Heart right ventricle (tissue), 16 donors: ENCODE data around the gene FASTKD3. TPM values are rescaled to one million over a fixed set of nuclear protein-coding genes. Genes with fewer than 3 reads are reported as not detected.

Source experiments
- ATAC-seq, 8 donors: fragments of 200-7000 bp; cut with Tn5 transposase; one replicate each; pipeline ENCODE4 v1.9.1; 2020; ENCODE audit warnings: mild to moderate bottlenecking in 8 of 8, moderate library complexity in 8 of 8, moderate number of reproducible peaks in 1 of 8
- DNase-seq, 2 donors: peaks; one replicate each; pipeline ENCODE4 v3.0.0-alpha.2; 2020
- H3K27ac ChIP-seq, 10 donors: fragments of 200-600 bp; sonication (generic) in 2 of 10; one replicate each; pipeline versions ENCODE4 v1.5.0 to v1.8.0; 2020 to 2022; ENCODE audit warnings: mild to moderate bottlenecking in 3 of 10
- H3K27me3 ChIP-seq, 7 donors: fragments of 200-600 bp; one replicate each; pipeline ENCODE4 v1.8.0; 2021 to 2022; ENCODE audit warnings: mild to moderate bottlenecking in 2 of 7
- H3K36me3 ChIP-seq, 9 donors: fragments of 200-600 bp; sonication (generic) in 1 of 9; one replicate each; pipeline versions ENCODE4 v1.5.0 to v1.8.0; 2020 to 2022; ENCODE audit warnings: mild to moderate bottlenecking in 2 of 9
- H3K4me1 ChIP-seq, 9 donors: fragments of 200-600 bp; sonication (generic) in 1 of 9; one replicate each; pipeline versions ENCODE4 v1.5.0 to v1.8.0; 2020 to 2022; ENCODE audit warnings: mild to moderate bottlenecking in 4 of 9
- H3K4me3 ChIP-seq, 10 donors: fragments of 200-600 bp; sonication (generic) in 2 of 10; one replicate each; pipeline versions ENCODE4 v1.5.0 to v1.8.0; 2020 to 2022; ENCODE audit warnings: mild to moderate bottlenecking in 7 of 10, moderate library complexity in 2 of 10
- H3K9me3 ChIP-seq, 11 donors: fragments of 200-600 bp in 10 of 11; sonication (generic) in 2 of 11; one replicate each; pipeline versions ENCODE4 v1.5.0 to v1.8.0; 2013 to 2022; ENCODE audit warnings: mild to moderate bottlenecking in 2 of 11, control low read depth in 1 of 11, moderate library complexity in 1 of 11
- WGBS, 2 donors: extraction: QIAGEN DNeasy Blood & Tissue Kit; methylation state at CpG; one replicate each; pipeline ENCODE4 v1.1.7; 2013; ENCODE audit warnings: inconsistent platforms in 1 of 2; 5-methylcytosine and 5-hydroxymethylcytosine counted together
- intact Hi-C, 10 donors: fragments of 100-400 bp; cut with DNase I; formaldehyde crosslinking; loops; one replicate each; pipeline versions ENCODE4 v1.11.1 to v1.14.2; 2022
- polyA plus RNA-seq, 2 donors: library from polyadenylated mRNA; stranded (reverse); fragments of 200-250 nt; gene quantifications; one replicate each; pipeline ENCODE4 v1.2.3, GENCODE V29; 2013
- total RNA-seq, 10 donors: library from RNA; stranded (reverse); fragmentation: NEBNext Ultra II Directional in 3 of 10; extraction: Animal tissue kit (Norgen Biotek cat#: 25700) in 3 of 10; gene quantifications; one replicate each; pipeline versions ENCODE4 v1.2.1 to v1.2.4, GENCODE V29; 2021 to 2023
- TF ChIP-seq, protein P1 (sequence below), 9 donors: fragments of 200-600 bp; sonication (generic) in 2 of 9; IDR thresholded peaks; one replicate each; pipeline versions ENCODE4 v1.5.0 to v1.8.0; 2021 to 2022; ENCODE audit warnings: antibody characterized with exemption in 9 of 9, mild to moderate bottlenecking in 5 of 9, moderate library complexity in 1 of 9
- donor health status: Arrhythmogenic right ventricular cardiomyopathy.
- donor health status: ischemic (EF 13 %, LVEDD 7.1; RV severe dilation, severe dysfunction).
- donor health status: healthy with polysubstance abuse.
- donor health status: DM: no; HTN: yes; CAD: no.
- donor health status: DM: no; HTN: no; CAD: no.
- donor health status: ischemic (EF 25% LVEDD 6.9; RV normal size, moderate dysfunction).
- donor health status: ischemic (EF 25% LVEDD 5.7; RV mildly dilated, moderate dysfunction).
- donor health status: healthy.
- donor health status: DM: yes; HTN: yes; CAD: no.
- donor health status: Ischemic cardiomyopathy.
- donor health status: ischemic (EF 35%, LVEDD 5.7; RV mildly dilated, moderate dysfunction).
- donor health status: nonischemic (EF 11% LVEDD 7.7; RV severe dilation, severe dysfunction).
- donor health status: DM: yes; HTN: yes; CAD: no.
- donor health status: PGD.
- donor health status: ischemic (EF 29% LVEDD 5.4; RV normal size, mild dysfunction).
- donor health status: nonischemic (EF 23%, LVEDD 6.1; RV moderate dilation, normal function).

The FASTKD3 gene
- total and polyA plus RNA-seq, 12 donors: 3.1 to 24.7 (median 5.1) TPM

DNA sequence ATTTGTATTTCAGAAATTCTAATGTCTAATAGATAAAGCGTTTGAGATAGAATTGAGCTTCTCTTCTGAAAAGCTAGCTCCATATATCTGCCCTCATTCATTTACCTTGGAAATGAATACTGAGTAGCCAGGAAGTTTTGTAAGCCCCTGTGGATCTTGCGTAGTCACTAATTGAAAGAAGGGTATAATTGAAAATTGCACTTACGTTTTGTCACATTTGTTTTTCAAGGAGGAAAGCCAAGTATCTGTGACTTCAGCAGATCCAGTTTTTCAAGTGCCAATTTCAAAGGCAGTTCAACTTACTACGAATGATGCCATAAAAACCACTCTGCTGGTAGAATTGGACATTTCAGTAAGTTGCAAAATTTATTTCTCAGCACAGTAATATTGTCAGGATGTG lies 14.1 kb upstream of the FASTKD3 start:
- no peak overlapping the region for H3K27ac ChIP-seq
- no peak for ATAC-seq
- no peaks in the 10 kb centered on the region for H3K27me3 ChIP-seq
- intact Hi-C loops: no loop called here
- WGBS, 2 donors: 88 to 94% methylated on average over 4 of the region's 4 CpGs
- peaks cover 0 to 98% (median 54%) of the 10 kb centered on the region in 9 donors for H3K36me3 ChIP-seq
- H3K9me3 ChIP-seq: no peaks in the 10 kb centered on the region
- no peak for DNase-seq
- H3K4me1 ChIP-seq: peaks cover 0 to 14% (median 3%) of the 10 kb centered on the region in 9 donors
- TF ChIP-seq, protein P1, sequence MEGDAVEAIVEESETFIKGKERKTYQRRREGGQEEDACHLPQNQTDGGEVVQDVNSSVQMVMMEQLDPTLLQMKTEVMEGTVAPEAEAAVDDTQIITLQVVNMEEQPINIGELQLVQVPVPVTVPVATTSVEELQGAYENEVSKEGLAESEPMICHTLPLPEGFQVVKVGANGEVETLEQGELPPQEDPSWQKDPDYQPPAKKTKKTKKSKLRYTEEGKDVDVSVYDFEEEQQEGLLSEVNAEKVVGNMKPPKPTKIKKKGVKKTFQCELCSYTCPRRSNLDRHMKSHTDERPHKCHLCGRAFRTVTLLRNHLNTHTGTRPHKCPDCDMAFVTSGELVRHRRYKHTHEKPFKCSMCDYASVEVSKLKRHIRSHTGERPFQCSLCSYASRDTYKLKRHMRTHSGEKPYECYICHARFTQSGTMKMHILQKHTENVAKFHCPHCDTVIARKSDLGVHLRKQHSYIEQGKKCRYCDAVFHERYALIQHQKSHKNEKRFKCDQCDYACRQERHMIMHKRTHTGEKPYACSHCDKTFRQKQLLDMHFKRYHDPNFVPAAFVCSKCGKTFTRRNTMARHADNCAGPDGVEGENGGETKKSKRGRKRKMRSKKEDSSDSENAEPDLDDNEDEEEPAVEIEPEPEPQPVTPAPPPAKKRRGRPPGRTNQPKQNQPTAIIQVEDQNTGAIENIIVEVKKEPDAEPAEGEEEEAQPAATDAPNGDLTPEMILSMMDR (IDR thresholded peaks at IDR 0.05): no peak
- no peak overlapping the region for H3K4me3 ChIP-seq

DNA sequence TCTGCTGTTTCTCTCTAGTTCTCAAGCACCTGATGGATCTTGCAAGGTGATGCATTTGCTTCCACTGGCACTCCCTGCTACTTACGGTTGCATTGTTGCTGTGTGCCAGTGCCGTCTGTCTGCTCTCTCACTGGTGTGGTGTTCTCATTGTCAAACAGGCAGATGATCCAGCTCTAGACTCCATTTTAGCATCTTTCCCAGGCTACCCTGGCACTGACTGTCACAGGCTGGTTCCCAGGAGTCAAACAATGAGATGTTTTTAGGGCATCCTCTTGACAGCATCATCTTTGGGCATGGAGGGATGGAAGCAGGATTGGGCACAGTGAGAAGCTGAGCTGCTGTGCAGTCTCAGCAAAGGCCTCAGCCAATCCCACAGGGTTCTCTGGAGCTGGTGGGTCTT lies 13.0 kb upstream of the FASTKD3 start:
- 96 to 97% methylated on average over 2 of the region's 2 CpGs for WGBS, 2 donors
- Histone ChIP-seq H3K27ac (no peak overlapping the region), H3K4me3 (no peak overlapping the region), H3K36me3 (peaks cover 0 to 100% (median 59%) of the 10 kb centered on the region in 9 donors), H3K9me3 (no peaks in the 10 kb centered on the region), H3K4me1 (peaks cover 0 to 19% (median 3%) of the 10 kb centered on the region in 9 donors), H3K27me3 (no peaks in the 10 kb centered on the region)
- TF ChIP-seq, protein P1 (IDR thresholded peaks at IDR 0.05): no peak
- intact Hi-C loops: no loop called here
- ATAC-seq (no peak), DNase-seq (no peak)

DNA sequence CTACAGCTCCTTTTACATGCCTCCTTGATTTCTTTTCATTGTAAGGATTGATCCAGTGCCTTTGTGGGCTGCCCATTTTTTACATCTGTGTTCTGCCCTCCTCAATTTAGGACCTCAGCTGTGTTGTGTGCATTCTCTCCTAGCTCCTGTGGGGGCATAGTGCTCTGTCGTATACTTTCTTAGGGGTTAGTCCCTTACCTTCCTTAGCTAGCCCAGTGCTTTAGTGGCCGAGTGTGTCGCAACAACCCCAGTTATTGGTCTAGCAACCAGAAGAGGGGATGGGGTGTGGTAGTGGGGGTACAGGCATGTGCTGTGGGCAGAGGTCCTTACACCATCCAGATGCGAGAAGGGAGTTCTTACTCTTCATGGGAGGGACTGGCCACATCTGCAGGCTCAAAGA lies 12.3 kb upstream of the FASTKD3 start:
- Histone ChIP-seq H3K4me1 (peaks cover 0 to 19% (median 3%) of the 10 kb centered on the region in 9 donors), H3K27me3 (no peaks in the 10 kb centered on the region), H3K36me3 (peaks cover 0 to 100% (median 59%) of the 10 kb centered on the region in 9 donors), H3K4me3 (no peak overlapping the region), H3K27ac (no peak overlapping the region), H3K9me3 (no peaks in the 10 kb centered on the region)
- intact Hi-C loops: no loop called here
- ATAC-seq: no peak
- DNase-seq: no peak
- 91 to 94% methylated on average over 4 of the region's 4 CpGs for WGBS, 2 donors
- TF ChIP-seq, protein P1 (IDR thresholded peaks at IDR 0.05): no peak

DNA sequence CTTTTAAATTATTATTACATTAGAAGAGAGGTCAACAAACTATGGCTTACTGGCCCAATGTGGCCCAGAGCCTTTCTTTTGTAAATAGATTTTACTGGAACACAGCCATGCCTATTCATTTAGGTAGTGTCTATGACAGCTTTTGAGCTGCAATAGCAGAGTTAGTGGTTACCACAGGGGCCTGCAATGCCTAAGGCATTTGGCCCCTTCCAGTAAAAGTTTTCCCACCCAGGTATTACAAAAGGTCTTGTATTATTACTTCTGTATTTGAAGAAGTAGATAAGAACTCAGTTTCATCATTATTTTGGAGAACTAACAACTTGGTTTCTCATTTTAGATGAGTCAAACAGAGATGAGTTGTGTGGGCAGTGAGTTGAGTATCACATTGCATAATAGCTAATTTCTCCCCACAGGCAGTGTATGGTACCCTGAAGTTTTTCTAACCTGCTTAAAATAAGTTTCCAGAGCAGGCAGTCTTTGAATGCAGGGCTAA lies 9.6 kb upstream of the FASTKD3 start:
- TF ChIP-seq, protein P1 (IDR thresholded peaks at IDR 0.05): no peak
- peaks cover 0 to 22% (median 3%) of the 10 kb centered on the region in 9 donors for H3K4me1 ChIP-seq
- no peaks in the 10 kb centered on the region for H3K9me3 ChIP-seq
- H3K4me3 ChIP-seq: no peak overlapping the region
- no peak for DNase-seq
- H3K27ac ChIP-seq: peak overlapping the region in 1 of 10 donors; percentile 33
- ATAC-seq: peak in 1 of 8 donors; percentile 22
- H3K27me3 ChIP-seq: no peaks in the 10 kb centered on the region
- intact Hi-C loops: no loop called here
- H3K36me3 ChIP-seq: peaks cover 0 to 100% (median 48%) of the 10 kb centered on the region in 9 donors
